Nephron progenitor cell (in vitro differentiated cells): ENCODE data around the gene PIP4K2C.
"Not testable (repeated sequence)": the region's sequence is repeated elsewhere in the genome, so short reads cannot be mapped to it uniquely, and the experiment has no call there.

Source experiments
- DNase-seq: peaks from one replicate; pipeline ENCODE4 v3.0.0; 2021
- H3K27ac Mint-ChIP-seq: 2 replicates; pipeline ENCODE4 v1.8.0; 2021; ENCODE audit warnings: mild to moderate bottlenecking, moderate library complexity, mixed read lengths
- H3K27me3 Mint-ChIP-seq: 2 replicates; pipeline ENCODE4 v1.8.0; 2021; ENCODE audit warnings: mild to moderate bottlenecking, low read depth, mixed read lengths; ENCODE audit not compliant: poor library complexity
- H3K36me3 Mint-ChIP-seq: 2 replicates; pipeline ENCODE4 v1.8.0; 2021; ENCODE audit warnings: low read depth, mixed read lengths
- H3K4me1 Mint-ChIP-seq: 2 replicates; pipeline ENCODE4 v1.8.0; 2021; ENCODE audit warnings: mixed read lengths
- H3K4me3 Mint-ChIP-seq: 2 replicates; pipeline ENCODE4 v1.8.0; 2021; ENCODE audit warnings: mild to moderate bottlenecking, moderate library complexity, mixed read lengths
- H3K9me3 Mint-ChIP-seq: 2 replicates; pipeline ENCODE4 v1.8.0; 2021; ENCODE audit warnings: mild to moderate bottlenecking, moderate library complexity, mixed read lengths
- CTCF ChIP-seq: fragments of 200-600 bp; sonication (generic); IDR thresholded peaks from 2 replicates; pipeline ENCODE4 v1.5.0; 2021; ENCODE audit warnings: antibody characterized with exemption

The PIP4K2C gene

GRCh38 chr12:57615637-57616036, 24.6 kb downstream of the PIP4K2C start:
- Mint-ChIP-seq H3K4me3 (no peak overlapping the region), H3K4me1 (peaks cover 21% of the 10 kb centered on the region), H3K9me3 (peaks cover 3% of the 10 kb centered on the region), H3K36me3 (peaks cover 53% of the 10 kb centered on the region), H3K27ac (no peak overlapping the region), H3K27me3 (peaks cover 92% of the 10 kb centered on the region)
- TF ChIP-seq CTCF = no peak
- DNase-seq = no peak

- Mint-ChIP-seq H3K36me3 (peaks cover 53% of the 10 kb centered on the region), H3K27me3 (peaks cover 96% of the 10 kb centered on the region), H3K27ac (no peak overlapping the region), H3K4me1 (peaks cover 30% of the 10 kb centered on the region), H3K4me3 (no peak overlapping the region), H3K9me3 (peaks cover 3% of the 10 kb centered on the region)
- TF ChIP-seq CTCF = no peak
- no peak for DNase-seq
These were observed 25.6 kb downstream of the PIP4K2C start for GRCh38 chr12:57616383-57617101.

- TF ChIP-seq CTCF = no peak
- H3K27ac Mint-ChIP-seq = no peak overlapping the region
- H3K4me3 Mint-ChIP-seq = no peak overlapping the region
- no peak for DNase-seq
- peaks cover 100% of the 10 kb centered on the region for H3K27me3 Mint-ChIP-seq
- peaks cover 27% of the 10 kb centered on the region for H3K4me1 Mint-ChIP-seq
- H3K9me3 Mint-ChIP-seq = peaks cover 3% of the 10 kb centered on the region
- H3K36me3 Mint-ChIP-seq = peaks cover 52% of the 10 kb centered on the region
These were observed 26.9 kb downstream of the PIP4K2C start for GRCh38 chr12:57617942-57618341.

GRCh38 chr12:57618431-57618830, 27.4 kb downstream of the PIP4K2C start:
- not testable (repeated sequence) for H3K4me3 Mint-ChIP-seq, DNase-seq, H3K27ac Mint-ChIP-seq, H3K9me3 Mint-ChIP-seq
- H3K4me1 Mint-ChIP-seq = peaks cover 27% of the 10 kb centered on the region
- peaks cover 100% of the 10 kb centered on the region for H3K27me3 Mint-ChIP-seq
- peaks cover 47% of the 10 kb centered on the region for H3K36me3 Mint-ChIP-seq

DNA sequence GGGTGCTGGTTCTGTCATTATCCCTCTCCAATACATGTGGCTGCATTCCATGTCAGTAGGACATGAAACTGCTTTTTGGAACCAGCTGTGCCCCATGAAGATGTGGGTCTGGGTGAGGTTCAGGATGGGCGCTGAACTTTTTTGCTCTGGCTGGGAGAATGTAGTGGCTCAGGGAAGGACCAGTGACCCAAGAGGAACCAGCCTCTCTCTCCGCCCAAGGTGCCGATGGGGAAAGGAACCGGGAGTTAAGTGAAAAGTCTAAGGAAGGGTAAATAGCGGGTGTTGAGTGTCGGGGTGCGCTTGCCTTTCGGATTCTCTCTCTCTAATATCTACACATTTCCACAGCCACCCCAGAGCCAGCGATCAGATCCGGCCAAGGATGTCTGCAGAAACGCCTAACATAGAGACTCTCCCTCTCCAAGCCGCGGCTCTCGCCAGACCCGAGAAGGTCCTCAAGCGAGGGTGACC, 28.0 kb downstream of the PIP4K2C start:
- TF ChIP-seq CTCF = no peak
- no peak for DNase-seq
- peak overlapping the region; percentile 78 for H3K4me3 Mint-ChIP-seq
- H3K27me3 Mint-ChIP-seq = peaks cover 100% of the 10 kb centered on the region
- peaks cover 42% of the 10 kb centered on the region for H3K36me3 Mint-ChIP-seq
- H3K27ac Mint-ChIP-seq = no peak overlapping the region
- H3K4me1 Mint-ChIP-seq = peaks cover 27% of the 10 kb centered on the region
- H3K9me3 Mint-ChIP-seq = peaks cover 3% of the 10 kb centered on the region

DNA sequence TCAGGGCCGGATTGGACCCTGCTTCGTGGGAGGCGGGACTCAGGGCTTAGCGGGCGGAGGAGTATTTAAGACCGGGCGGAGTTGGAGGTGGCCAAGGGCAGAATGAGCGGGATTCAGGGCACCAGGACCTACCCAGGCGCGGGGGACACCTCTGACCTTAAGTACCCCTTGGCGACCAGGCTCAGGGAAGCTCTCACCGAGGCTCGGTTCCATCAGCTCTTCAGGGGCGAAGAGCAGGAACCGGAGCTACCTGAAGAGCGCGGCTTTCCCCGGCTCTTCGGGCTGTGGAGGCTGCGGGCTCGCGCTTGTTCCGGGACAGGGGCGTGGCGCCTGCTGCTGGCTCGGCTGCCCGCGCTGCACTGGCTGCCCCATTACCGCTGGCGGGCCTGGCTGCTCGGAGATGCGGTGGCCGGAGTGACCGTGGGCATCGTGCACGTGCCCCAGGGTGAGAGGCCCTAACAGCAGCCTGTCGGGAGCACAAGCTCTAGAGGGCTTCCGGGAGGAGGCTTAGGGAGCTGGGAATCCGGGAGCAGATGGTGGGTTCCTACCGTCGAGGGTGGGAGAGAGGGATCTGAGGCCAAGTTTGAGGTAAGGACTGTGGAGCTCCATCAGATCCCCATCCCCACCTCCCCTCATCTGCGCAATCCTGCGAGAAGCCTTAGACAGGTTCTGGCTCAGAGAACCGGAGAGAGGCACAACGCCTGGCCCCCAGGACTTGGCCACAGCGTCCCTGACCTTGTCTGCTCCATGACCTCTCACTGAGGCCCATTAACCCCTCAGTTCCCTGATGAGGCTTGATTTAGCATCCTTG, 28.6 kb downstream of the PIP4K2C start:
- TF ChIP-seq CTCF = no peak
- peaks cover 3% of the 10 kb centered on the region for H3K9me3 Mint-ChIP-seq
- peak overlapping the region; percentile 78 for H3K4me3 Mint-ChIP-seq
- peaks cover 27% of the 10 kb centered on the region for H3K4me1 Mint-ChIP-seq
- H3K27ac Mint-ChIP-seq = no peak overlapping the region
- H3K36me3 Mint-ChIP-seq = peaks cover 35% of the 10 kb centered on the region
- peaks cover 100% of the 10 kb centered on the region for H3K27me3 Mint-ChIP-seq
- peak; percentile 60 for DNase-seq
